Measurements from ENCODE around the gene GULP1.

DNA sequence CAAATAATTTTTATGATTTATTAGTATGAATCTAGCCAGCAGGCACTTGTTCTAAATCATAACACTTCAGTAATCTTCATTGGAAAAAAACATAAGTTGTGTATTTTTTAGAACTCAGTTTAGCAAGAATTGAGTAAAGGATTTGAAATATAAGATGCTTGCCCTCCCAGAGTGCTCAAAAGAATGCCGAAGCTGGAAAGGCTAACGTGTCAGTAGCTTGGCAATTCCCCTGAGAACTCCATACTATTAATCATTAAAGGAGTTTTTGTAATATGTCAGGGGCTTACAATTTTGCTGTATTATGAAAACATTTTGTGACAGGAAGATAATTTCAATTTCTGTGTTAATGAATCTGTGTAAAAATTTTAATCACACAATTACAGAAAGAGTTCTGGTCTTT, 122.7 kb downstream of the GULP1 start:
- no peak for TF ChIP-seq CEBPB (IDR thresholded peaks at IDR 0.05; ENCODE audit: low read depth, low read length)
- TF ChIP-seq POLR2A (IDR thresholded peaks at IDR 0.05; ENCODE audit: low read depth, low read length), result no peak
- no peak for TF ChIP-seq MXI1 (IDR thresholded peaks at IDR 0.05; ENCODE audit: borderline replicate concordance, low read depth, low read length)
